ENCODE data around the gene CDCP1.

- no peak for TF ChIP-seq CTCF (IDR thresholded peaks at IDR 0.05; ENCODE audit: low read depth, low read length)
- no peak for TF ChIP-seq MYC (IDR thresholded peaks at IDR 0.05; ENCODE audit: low read depth, low read length)
- no peak for TF ChIP-seq POLR2A (IDR thresholded peaks at IDR 0.05; ENCODE audit: extremely low read depth, insufficient read length)
- no peak for TF ChIP-seq MAX (IDR thresholded peaks at IDR 0.05; ENCODE audit: low read depth, low read length)
Observed at GRCh38 chr3:45128950-45129349, 17.2 kb downstream of the CDCP1 start.

All from NB4 (cell line).